Endothelial cell of umbilical vein (primary cell): Measurements from ENCODE around the gene CLTB.

Experiments used
- CTCF ChIP-seq, 2 donors: IDR thresholded peaks; 1 replicate in 1 of 2; 2 replicates in 1 of 2; pipeline ENCODE4 v1.5.1; 2011; ENCODE audit warnings: low read length in 2 of 2, mild to moderate bottlenecking in 2 of 2, moderate library complexity in 2 of 2, control low read depth in 1 of 2, inconsistent platforms in 1 of 2, low read depth in 1 of 2; ENCODE audit not compliant: insufficient read depth in 1 of 2; ENCODE audit errors: extremely low read depth in 1 of 2
- EZH2 ChIP-seq: IDR thresholded peaks from 2 replicates; pipeline ENCODE4 v1.6.1; 2012; ENCODE audit warnings: borderline replicate concordance, low read depth, mild to moderate bottlenecking, moderate library complexity, low read length, inconsistent platforms; ENCODE audit not compliant: severe bottlenecking
- FOS ChIP-seq: IDR thresholded peaks from 2 replicates; pipeline ENCODE4 v1.6.1; 2011; ENCODE audit warnings: mild to moderate bottlenecking, low read length, moderate library complexity, borderline replicate concordance; ENCODE audit not compliant: insufficient read depth
- GATA2 ChIP-seq: IDR thresholded peaks from 2 replicates; pipeline ENCODE4 v1.7.0; 2011; ENCODE audit warnings: low read depth, mild to moderate bottlenecking, moderate library complexity, mixed read lengths, low read length; ENCODE audit not compliant: insufficient read length, insufficient read depth
- JUN ChIP-seq: IDR thresholded peaks from 2 replicates; pipeline ENCODE4 v1.6.1; 2011; ENCODE audit warnings: borderline replicate concordance, low read depth; ENCODE audit not compliant: insufficient read length, insufficient read depth
- MAX ChIP-seq: IDR thresholded peaks from 2 replicates; pipeline ENCODE4 v1.6.1; 2011; ENCODE audit not compliant: insufficient read depth, insufficient read length
- POLR2A ChIP-seq: IDR thresholded peaks from 2 replicates; pipeline ENCODE4 v1.6.1; 2012; ENCODE audit warnings: low read depth, mild to moderate bottlenecking, control low read depth, low read length
- POLR2AphosphoS5 ChIP-seq: IDR thresholded peaks from 2 replicates; pipeline ENCODE4 v1.6.1; 2012; ENCODE audit warnings: low read depth, mild to moderate bottlenecking, control low read depth, low read length, moderate library complexity; ENCODE audit not compliant: insufficient read depth

- no peak for TF ChIP-seq CTCF (IDR thresholded peaks at IDR 0.05; ENCODE audit: extremely low read depth in 1 of 2, insufficient read depth in 1 of 2, low read depth in 1 of 2, low read length in 2 of 2)
- no peak for TF ChIP-seq POLR2A
- TF ChIP-seq FOS, result no peak
- TF ChIP-seq MAX, result no peak
- no peak for TF ChIP-seq POLR2AphosphoS5
- TF ChIP-seq EZH2, result no peak
- no peak for TF ChIP-seq JUN
- TF ChIP-seq GATA2, result no peak
These were observed 15.8 kb downstream of the CLTB start for GRCh38 chr5:176400382-176401156.
